HG03103 (cell line): ENCODE data around the gene ELOVL1.

Experiments
- ATAC-seq: cut with Tn5 transposase; IDR thresholded peaks from one replicate; pipeline ENCODE4 v1.9.1; 2021; ENCODE audit warnings: low read depth; ENCODE audit not compliant: unreplicated experiment

ELOVL1 gene

DNA sequence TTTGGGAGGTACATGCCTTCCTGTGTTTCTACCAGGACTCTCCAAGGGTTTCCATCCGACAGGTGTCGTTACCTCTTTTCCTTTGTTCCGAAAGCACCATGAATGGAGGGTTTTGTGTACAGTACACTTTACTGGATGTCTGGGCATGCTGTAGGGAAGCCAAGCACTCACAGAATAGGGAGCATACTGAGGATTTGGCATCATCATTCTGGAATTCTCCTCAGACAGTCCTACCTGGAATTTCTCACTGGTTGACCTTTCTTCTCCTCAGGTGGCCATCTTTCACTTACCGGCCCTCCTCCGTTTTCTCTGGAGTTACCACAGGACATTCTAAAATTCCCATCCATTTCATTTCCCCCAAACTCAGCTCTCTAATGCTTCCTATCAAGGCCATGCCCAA lies 36.1 kb downstream of the ELOVL1 start:
- no peak for ATAC-seq

DNA sequence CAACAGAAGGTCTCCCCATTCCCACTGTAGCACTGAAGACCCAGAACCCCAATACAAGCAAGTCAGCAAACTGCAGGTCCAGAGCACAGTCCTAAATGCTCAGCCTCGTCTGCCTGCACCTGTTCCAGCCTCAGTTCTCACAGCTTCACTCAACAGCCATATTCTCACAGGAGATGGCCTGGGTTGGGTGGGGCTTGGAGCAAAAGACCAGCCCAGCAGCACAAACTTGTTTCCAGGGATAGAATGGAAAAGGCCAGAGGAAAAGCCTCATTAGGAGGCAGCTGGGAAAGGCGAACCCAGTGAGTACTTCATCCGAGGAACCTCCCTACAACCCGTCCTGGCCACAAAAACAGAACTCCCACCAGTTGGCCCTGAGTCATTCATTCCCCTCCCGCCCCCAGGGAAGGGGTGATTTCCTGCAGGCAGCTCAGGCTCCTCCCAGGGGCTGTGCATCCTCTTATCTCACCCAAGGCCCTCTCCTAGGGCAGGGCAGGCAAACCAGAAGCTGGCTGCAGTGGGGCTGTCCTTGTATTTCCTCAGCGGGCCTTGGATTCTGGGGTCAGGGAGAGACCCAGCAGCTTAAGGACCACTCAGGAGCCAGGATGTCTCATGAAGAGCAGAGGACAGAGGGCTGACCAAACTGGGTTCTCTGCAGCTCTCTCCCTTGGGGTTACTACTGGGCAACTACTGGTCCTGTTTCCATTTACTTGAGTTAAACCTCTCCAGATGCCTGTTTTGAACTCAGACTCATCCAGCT lies 37.6 kb downstream of the ELOVL1 start:
- ATAC-seq, result no peak

DNA sequence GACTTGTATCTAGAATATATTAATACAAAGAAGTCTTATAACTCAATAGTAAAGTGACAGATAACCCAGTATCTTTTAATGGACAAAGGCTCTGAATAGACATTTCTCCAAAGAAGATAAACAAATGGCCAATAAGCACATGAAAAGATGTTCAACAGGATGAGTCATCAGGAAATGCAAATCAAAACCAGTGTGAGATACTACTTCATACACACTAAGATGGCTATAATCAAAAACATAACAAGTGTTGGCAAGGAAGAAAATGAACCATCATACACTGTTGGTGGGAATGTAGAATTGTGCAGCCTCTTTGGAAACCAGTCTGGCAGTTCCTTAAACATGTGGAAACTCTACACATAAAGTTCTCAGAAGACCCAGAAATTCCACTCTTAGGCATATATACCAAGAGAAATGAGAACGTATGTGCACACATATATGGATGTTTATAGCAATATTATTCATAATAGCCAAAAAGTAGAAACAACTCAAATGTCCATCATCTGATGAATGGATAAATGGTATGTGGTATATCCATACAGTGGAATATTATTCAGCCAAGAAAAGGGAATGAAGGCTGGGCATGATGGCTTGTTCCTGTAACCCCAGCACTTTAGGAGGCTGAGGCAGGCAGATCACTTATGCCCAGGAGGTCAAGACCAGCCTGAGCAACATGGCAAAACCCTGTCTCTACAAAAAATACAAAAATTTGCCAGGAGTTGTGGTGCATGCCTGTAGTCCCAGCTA lies 40.1 kb downstream of the ELOVL1 start:
- ATAC-seq, result no peak

DNA sequence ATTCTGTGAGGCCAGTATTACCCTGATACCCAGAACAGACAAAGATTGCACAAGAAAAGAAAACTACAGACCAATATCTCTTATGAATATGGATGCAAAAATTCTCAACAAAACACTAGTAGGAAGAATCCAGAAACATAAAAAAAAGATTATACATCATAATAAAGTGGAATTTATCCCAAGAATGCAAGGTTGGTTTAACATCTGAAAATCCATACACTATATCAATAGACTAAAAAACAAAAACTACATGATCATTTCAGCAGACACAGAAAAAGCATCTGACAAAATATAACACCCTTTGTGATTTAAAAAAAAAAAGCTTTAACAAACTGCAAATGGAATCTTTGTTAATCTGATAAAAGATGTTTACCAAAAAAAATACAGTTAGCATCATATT lies 42.4 kb downstream of the ELOVL1 start:
- no peak for ATAC-seq

DNA sequence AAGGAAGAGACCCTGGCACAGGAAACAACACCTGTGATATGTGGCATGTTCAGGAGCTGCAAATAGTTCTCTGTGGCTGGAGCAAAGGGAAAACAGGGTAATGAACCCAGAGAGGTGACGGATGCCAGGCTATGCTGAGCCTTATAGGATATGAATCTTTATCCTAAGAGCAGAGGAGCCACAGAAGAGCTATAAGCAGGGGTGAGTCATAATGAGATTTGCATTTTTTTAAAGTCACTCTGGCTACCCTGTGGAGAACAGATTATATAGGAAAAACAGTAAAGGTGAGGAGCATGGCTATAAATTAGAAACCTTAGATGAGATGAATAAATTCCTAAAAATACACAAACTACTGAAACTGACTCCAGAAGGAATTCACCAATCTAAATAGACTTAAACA lies 43.0 kb downstream of the ELOVL1 start:
- no peak for ATAC-seq

DNA sequence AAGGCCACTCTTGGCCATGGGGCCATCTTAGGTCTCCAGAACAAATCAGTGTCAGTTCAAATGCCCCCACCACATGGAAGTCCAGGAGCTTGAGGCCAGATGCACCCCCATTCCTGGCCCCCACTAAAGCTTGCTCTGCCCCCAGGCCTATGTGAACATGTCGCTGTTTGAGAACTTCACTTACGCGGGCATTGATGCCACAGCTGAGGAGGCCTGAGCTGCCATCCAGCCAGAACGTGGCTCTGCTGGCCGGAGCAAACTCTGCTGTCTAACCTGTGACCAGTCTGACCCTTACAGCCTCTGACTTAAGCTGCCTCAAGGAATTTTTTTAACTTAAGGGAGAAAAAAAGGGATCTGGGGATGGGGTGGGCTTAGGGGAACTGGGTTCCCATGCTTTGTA lies 45.3 kb downstream of the ELOVL1 start:
- ATAC-seq, result no peak

DNA sequence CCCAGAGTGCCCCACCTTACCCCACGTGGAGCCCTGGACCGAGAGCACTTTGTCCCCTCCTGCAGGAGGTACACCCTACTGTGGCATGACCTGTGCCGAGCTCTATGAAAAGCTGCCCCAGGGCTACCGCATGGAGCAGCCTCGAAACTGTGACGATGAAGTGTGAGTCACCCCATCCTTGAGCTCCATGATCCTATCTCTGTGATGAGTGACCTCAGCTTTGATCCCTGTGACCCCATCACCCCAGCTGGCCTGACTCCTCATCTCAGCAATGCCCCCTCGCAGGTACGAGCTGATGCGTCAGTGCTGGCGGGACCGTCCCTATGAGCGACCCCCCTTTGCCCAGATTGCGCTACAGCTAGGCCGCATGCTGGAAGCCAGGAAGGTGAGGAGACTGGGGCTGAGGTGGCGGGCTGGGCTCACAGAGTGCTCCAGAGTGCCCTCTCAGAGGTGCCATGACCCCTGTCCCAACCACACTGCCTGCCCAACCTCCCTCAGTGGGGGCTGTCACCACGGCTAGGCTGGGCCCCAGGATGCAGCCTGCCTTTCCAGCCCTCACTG lies 46.4 kb downstream of the ELOVL1 start:
- ATAC-seq, result no peak

DNA sequence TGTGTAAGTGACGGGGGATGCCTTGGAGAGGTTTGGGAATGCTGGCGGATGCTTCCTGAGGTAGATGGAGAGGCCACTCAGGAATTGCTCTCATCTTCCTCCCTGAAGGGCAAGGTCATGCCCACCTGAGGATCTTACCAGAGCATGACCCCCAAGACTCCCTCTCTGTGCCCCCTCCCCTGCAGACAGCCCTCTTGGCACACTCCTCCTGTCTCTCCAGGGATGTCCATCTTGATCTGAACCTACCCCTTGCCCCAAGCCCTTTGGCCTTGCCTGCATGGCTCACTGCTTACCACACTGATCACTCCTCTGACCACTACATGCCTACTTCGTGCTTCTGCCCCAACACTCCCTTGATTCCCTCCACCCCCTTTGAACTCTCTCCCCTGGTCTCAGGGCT lies 48.0 kb downstream of the ELOVL1 start:
- no peak for ATAC-seq

DNA sequence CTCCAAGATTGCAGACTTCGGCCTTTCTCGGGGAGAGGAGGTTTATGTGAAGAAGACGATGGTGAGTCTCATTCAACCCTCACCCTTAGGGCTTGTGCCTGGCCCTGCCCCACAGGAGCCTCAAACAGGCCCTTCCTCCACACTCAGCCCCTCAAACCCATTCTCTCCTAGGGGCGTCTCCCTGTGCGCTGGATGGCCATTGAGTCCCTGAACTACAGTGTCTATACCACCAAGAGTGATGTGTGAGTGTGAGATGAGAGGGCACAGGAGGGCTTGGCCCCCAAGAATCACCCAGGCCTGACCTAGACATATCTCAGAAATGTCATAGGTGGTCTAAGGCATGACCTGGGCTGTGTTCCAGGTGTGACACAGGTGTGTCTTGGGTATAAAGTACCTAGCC lies 48.5 kb downstream of the ELOVL1 start:
- no peak for ATAC-seq

DNA sequence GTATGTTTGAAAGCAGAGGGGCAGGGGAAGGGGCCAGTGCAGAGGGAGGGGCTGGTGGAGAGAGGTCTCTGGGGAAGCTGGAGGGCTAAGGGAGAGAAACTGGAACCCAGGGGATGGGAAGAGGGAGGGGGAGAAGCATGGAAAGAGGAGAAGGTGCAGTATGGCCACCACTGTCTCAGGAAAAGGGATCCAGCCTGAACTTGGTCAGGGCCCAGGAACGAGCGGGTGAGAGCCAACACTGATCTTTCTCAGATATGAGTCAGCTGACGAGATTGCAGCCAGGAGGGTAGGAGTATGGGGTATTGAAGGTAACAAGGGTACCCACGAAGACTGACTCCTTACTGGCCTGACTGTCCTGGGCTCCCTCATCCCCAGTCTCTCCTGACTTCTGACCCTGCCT lies 49.0 kb downstream of the ELOVL1 start:
- no peak for ATAC-seq

DNA sequence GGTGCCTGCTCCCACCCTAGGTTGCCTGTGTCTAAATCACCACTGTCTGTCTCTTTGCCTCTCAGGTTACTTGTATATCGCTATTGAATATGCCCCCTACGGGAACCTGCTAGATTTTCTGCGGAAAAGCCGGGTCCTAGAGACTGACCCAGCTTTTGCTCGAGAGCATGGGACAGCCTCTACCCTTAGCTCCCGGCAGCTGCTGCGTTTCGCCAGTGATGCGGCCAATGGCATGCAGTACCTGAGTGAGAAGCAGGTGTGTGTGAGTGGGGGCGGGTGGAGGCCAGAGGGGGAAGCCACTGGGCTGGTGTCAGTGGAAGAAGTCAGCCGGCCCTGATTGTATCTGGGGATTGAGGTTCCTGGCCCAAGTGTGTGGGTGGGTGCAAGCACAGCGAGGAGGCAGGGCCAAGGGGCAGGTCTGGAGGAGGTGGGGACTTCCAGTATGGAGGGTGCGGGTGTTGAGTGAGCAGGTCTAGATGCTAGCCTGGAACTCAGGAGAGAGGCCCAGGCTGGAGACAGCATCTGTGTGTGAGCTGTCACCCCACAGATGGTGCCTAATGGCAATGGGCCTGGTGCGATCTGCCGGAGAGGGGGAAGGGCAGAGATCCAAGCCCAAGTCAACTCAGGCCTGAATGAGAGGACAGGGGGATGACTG lies 49.9 kb downstream of the ELOVL1 start:
- no peak for ATAC-seq

DNA sequence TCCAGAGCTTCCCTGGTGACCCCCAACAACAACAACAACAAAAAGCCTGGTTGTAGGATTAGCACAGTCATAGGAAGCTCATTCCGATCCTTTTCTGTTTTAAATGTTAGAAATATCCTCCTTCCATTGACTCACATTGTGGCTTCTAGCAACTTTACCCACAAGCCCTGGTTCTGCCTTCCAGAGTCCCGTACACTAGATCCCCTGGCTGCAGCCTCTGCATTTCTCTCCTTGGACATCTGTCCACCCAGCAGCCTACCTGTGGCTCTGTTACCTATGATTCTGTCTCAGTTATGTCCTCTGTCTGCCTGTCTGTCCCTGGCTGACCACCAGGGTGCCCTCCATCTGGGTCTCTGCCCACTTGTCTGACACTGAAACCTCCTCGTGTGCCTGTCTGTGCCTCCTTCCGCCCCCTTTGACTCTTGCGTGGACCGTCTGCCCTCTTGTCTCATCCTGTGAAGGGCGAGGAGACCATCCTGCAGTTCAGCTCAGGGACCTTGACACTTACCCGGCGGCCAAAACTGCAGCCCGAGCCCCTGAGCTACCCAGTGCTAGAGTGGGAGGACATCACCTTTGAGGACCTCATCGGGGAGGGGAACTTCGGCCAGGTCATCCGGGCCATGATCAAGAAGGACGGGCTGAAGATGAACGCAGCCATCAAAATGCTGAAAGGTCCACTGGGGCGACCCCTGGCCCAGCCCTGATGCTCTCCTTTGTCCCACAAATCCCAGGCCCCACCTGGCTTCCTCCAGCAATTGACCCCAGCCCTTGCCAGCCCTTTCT lies 50.9 kb downstream of the ELOVL1 start:
- ATAC-seq, result no peak

DNA sequence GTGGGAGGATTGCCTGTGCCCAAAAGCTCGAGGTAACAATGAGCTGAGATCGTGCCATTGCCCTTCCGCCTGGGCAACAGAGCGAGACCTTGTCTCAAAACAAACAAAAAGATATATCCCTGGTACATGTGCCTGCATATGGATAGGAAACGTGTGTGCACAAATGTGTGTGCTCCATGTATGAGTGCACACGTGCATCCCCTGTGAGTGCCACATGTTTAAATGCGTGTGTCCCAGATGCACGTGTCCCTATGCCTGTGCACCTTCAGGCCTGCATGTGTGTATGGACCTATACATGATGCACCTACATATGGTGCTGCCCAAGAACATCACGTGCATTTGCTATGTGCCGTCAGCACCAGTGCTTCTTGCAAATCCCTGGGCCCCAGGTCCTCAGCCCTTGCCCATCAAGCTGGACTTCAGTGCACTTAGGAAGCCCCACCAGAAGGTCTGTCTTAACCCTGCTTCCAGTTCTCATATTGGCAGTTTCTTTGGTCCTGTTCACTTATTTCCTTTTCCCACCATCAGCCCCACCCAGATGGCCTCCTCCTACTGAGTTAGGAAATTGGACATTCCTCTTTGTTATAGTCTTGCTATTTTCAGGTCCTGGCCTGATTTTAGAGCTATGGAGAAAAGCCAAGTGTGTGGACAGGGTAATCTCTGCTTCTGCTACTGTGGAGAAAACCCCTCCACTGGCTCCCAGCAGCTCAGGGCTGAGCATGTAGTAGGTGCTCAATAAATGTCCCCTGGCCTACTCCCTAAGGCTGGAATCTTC lies 51.7 kb downstream of the ELOVL1 start:
- ATAC-seq, result no peak

DNA sequence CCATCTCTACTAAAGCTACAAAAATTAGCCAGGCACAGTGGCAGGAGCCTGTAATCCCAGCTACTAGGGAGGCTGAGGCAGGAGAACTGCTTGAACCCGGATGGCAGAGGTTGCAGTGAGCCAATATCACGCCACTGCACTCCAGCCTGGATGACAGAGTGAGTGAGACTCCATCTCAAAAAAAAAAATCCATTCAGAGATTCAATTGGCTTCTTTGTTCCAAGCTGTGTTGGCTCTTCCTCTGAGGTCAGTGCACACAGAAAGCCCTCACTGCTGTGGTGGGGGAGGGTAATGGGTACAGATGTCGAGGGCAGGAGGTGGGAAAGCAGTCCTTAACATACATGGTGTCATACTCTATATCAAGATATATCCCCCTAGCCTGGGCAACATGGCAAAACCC lies 52.3 kb downstream of the ELOVL1 start:
- no peak for ATAC-seq

DNA sequence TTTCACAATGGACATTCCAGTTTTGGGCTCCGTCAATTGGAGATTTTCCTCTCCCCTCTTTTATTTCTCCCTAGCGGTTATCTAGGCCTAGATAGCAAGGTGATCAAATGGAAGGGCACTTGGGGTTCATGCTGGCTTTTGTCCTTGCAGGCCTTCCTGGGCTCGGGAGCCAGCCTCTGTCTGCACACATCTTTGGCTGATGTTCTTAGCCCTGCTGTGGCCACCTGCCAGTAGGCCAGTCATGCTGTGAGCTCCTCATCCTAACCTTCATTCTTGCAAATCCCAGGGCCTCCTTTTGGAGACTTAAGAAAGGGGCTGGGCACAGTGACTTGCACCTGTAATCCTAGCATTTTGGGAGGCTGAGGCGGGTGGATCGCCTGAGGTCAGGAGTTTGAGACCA lies 53.6 kb downstream of the ELOVL1 start:
- ATAC-seq, result no peak

DNA sequence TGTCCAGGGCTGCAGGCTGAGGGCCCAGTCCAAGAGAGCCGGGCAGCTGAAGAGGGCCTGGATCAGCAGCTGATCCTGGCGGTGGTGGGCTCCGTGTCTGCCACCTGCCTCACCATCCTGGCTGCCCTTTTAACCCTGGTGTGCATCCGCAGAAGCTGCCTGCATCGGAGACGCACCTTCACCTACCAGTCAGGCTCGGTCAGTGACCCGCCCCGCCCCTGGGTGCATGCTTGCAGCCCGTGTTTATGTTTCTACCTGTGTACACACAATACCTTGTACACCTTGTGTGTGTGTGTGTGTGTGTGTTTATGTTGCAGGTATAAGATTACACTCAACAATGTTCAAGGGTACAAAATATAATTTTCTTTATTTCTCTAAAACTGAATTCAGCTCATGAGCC lies 54.0 kb downstream of the ELOVL1 start:
- no peak for ATAC-seq
